K562 (cell line): ENCODE data around the gene HEMK1. TPM values are rescaled to one million over a fixed set of nuclear protein-coding genes. Genes with fewer than 3 reads are reported as not detected.
A peak's percentile ranks its signal among the peaks of the same experiment; 100 is the strongest.

Source experiments
- ATAC-seq: fragments of 200-7000 bp; cut with Tn5 transposase; 3 replicates; pipeline ENCODE4 v1.9.1; 2020; ENCODE audit warnings: moderate library complexity
- BruUV-seq: library from RNA; stranded (reverse); fragments of 400-500 nt; replicated peaks from 2 replicates; lab custom pipeline; 2021; lab: Mats Ljungman, UMichigan
- CTCF ChIA-PET: fragments of 300-600 bp; formaldehyde crosslinking; extraction: SDS; loops from one replicate; lab custom pipeline; 2021; ENCODE audit warnings: low intra/inter-chr PET ratio; lab: Yijun Ruan, JAX
- POLR2A ChIA-PET: fragments of 300-600, 350-650 bp; sonication (Branson Sonifier 250); formaldehyde crosslinking; extraction: SDS; loops from one replicate; lab custom pipeline; 2021; ENCODE audit warnings: antibody characterized with exemption, inconsistent platforms; lab: Yijun Ruan, JAX
- DNase-seq, 4 experiments: peaks; one replicate each; pipeline versions ENCODE4 v3.0.0 to v3.0.0-alpha.2; 2011 to 2018; ENCODE audit warnings: low spot score in 3 of 4, mixed read lengths in 3 of 4; ENCODE audit errors: extremely low read depth in 1 of 4
- FAIRE-seq: peaks from 2 replicates; lab custom pipeline; 2011; peaks lifted over from hg19 to GRCh38; lab: Jason Lieb, UNC
- H2AFZ ChIP-seq: 2 replicates; pipeline ENCODE4 v1.6.0; 2011; ENCODE audit warnings: low read depth, low read length, control low read depth, inconsistent platforms
- H3K27ac ChIP-seq: fragments of 200-600 bp; 3 replicates; pipeline ENCODE4 v1.8.0; 2011; ENCODE audit warnings: low read depth, mild to moderate bottlenecking, control low read depth, inconsistent platforms, low read length, moderate library complexity, mixed read lengths; ENCODE audit errors: extremely low read depth
- H3K27me3 ChIP-seq, 2 experiments: fragments of 300-600 bp in 1 of 2; 2 replicates in 1 of 2; 3 replicates in 1 of 2; pipeline versions ENCODE4 v1.6.0 to v1.8.0; 2011; ENCODE audit warnings: inconsistent platforms in 2 of 2, low read length in 2 of 2, mild to moderate bottlenecking in 1 of 2, mixed read lengths in 1 of 2, moderate library complexity in 1 of 2; ENCODE audit not compliant: control insufficient read depth in 2 of 2, insufficient read depth in 2 of 2
- H3K36me3 ChIP-seq: fragments of 300-600 bp; 3 replicates; pipeline ENCODE4 v1.8.0; 2011; ENCODE audit warnings: mild to moderate bottlenecking, low read length, inconsistent platforms; ENCODE audit not compliant: control insufficient read depth, insufficient read depth
- H3K4me1 ChIP-seq, 2 experiments: fragments of 200-600 bp in 1 of 2; replicated peaks in 1 of 2; 2 replicates in 1 of 2; 3 replicates in 1 of 2; pipeline versions ENCODE4 v1.5.1 to v1.8.0; 2011; ENCODE audit warnings: inconsistent platforms in 2 of 2, low read length in 2 of 2, mild to moderate bottlenecking in 1 of 2, mixed read lengths in 1 of 2, moderate library complexity in 1 of 2; ENCODE audit not compliant: control insufficient read depth in 2 of 2, insufficient read depth in 2 of 2
- H3K4me2 ChIP-seq: 2 replicates; pipeline ENCODE4 v1.6.1; 2011; ENCODE audit warnings: low read length, control low read depth, inconsistent platforms, mixed read lengths; ENCODE audit not compliant: insufficient read depth
- H3K4me3 ChIP-seq: fragments of 200-600 bp; sonication (generic), shearing (Covaris generic); 2 replicates; pipeline ENCODE4 v1.5.1; 2016; ENCODE audit warnings: control low read depth, inconsistent platforms
- H3K79me2 ChIP-seq: fragments of 200-600 bp; 3 replicates; pipeline ENCODE4 v1.8.0; 2011; ENCODE audit warnings: low read length, inconsistent platforms; ENCODE audit not compliant: control insufficient read depth, insufficient read depth
- H3K9ac ChIP-seq, 2 experiments: 2 replicates each; pipeline versions ENCODE4 v1.6.0 to v1.6.1; 2011; ENCODE audit warnings: low read depth in 2 of 2, low read length in 2 of 2, control low read depth in 1 of 2, inconsistent platforms in 1 of 2, mild to moderate bottlenecking in 1 of 2, mixed read lengths in 1 of 2; ENCODE audit not compliant: insufficient read depth in 1 of 2
- H3K9me1 ChIP-seq: one replicate; pipeline ENCODE4 v1.6.0; 2011; ENCODE audit warnings: inconsistent platforms, mild to moderate bottlenecking, low read length, moderate library complexity; ENCODE audit not compliant: control insufficient read depth, insufficient read depth
- H3K9me3 ChIP-seq: replicated peaks from 2 replicates; pipeline ENCODE4 v1.5.1; 2011; ENCODE audit warnings: low read depth, low read length, inconsistent platforms; ENCODE audit not compliant: control insufficient read depth, insufficient read depth
- H4K20me1 ChIP-seq: replicated peaks from 2 replicates; pipeline ENCODE4 v1.6.1; 2011; ENCODE audit warnings: low read length, inconsistent platforms, mixed read lengths; ENCODE audit not compliant: control insufficient read depth, insufficient read depth
- ADNP ChIP-seq: fragments of 200-800 bp; sonication (Bioruptor generic); IDR thresholded peaks from 2 replicates; pipeline ENCODE4 v1.6.1; 2016; ENCODE audit warnings: missing genetic modification characterization, missing compliant biosample characterization
- DMBX1 ChIP-seq: fragments of 250-450 bp; sonication (Bioruptor Pico); IDR thresholded peaks from 2 replicates; pipeline ENCODE4 v1.8.0; 2022; ENCODE audit warnings: inconsistent platforms, mild to moderate bottlenecking, moderate library complexity, borderline replicate concordance
- E2F8 ChIP-seq: fragments of 450-650 bp; IDR thresholded peaks from 2 replicates; pipeline ENCODE4 v1.7.1; 2018; ENCODE audit warnings: mild to moderate bottlenecking, low read depth; ENCODE audit not compliant: partially characterized antibody
- EZH2 ChIP-seq: IDR thresholded peaks from 2 replicates; pipeline ENCODE4 v1.6.1; 2012; ENCODE audit warnings: low read depth, mild to moderate bottlenecking, inconsistent platforms, low read length, borderline replicate concordance
- RBFOX2 ChIP-seq: fragments of 200-400 bp; formaldehyde crosslinking; IDR thresholded peaks from 2 replicates; pipeline ENCODE4 v1.6.1; 2017; ENCODE audit warnings: low read depth, mild to moderate bottlenecking, low read length, moderate library complexity
- THAP7 ChIP-seq: fragments of 250-450 bp; sonication (Bioruptor Pico); IDR thresholded peaks from 2 replicates; pipeline ENCODE4 v1.5.0; 2021
- VEZF1 ChIP-seq: fragments of 200-800 bp; sonication (Bioruptor generic); IDR thresholded peaks from 2 replicates; pipeline ENCODE4 v1.6.1; 2017; ENCODE audit warnings: missing genetic modification characterization, missing compliant biosample characterization
- ZFX ChIP-seq: sonication (generic); formaldehyde crosslinking; IDR thresholded peaks from 2 replicates; pipeline ENCODE4 v1.8.0; 2022; ENCODE audit warnings: mild to moderate bottlenecking, missing genetic modification reagents, moderate library complexity
- ZNF124 ChIP-seq: sonication (generic); formaldehyde crosslinking; IDR thresholded peaks from 2 replicates; pipeline ENCODE4 v1.8.1; 2022; ENCODE audit warnings: missing genetic modification reagents
- ZNF592 ChIP-seq: fragments of 450-650 bp; IDR thresholded peaks from 2 replicates; pipeline ENCODE4 v1.6.1; 2017; ENCODE audit warnings: antibody characterized with exemption, mild to moderate bottlenecking
- WGBS: fragments of 100-300 bp; shearing (Covaris generic); methylation state at CpG from one replicate; pipeline ENCODE4 v1.1.6; 2016; ENCODE audit warnings: low coverage, mixed read lengths; ENCODE audit not compliant: insufficient coverage; ENCODE audit errors: missing lambda C conversion rate; 5-methylcytosine and 5-hydroxymethylcytosine counted together
- in situ Hi-C: fragments of 300-500 bp; cut with MboI; formaldehyde crosslinking; loops from 4 replicates; pipeline ENCODE4 v1.15.0; 2018; ENCODE audit warnings: inconsistent platforms, mixed read lengths
- intact Hi-C: fragments of 100-400 bp; cut with micrococcal nuclease; formaldehyde crosslinking; loops from 2 replicates; pipeline ENCODE4 v1.14.2; 2022
- polyA plus RNA-seq, 8 experiments: library from polyadenylated mRNA; depleted of rRNA in 4 of 8; stranded (reverse) in 5 of 8; unstranded in 3 of 8; fragments of >200 nt; fragmentation: Nextera tagmentation in 2 of 8; fragmentation: Illumina TruSeq in 1 of 8; extraction: Ambion mirVana in 2 of 8; extraction: Trizol in 1 of 8; gene quantifications; 2 replicates each; pipeline versions ENCODE4 v1.2.1 to v1.2.3, GENCODE V29; 2011 to 2014; ENCODE audit warnings: inconsistent platforms in 1 of 8, missing spikeins in 1 of 8
- total RNA-seq, 7 experiments: library from RNA; depleted of rRNA in 6 of 7; stranded (reverse); fragments of >200 nt in 6 of 7; fragmentation: Illumina TruSeq in 2 of 7; extraction: Trizol in 2 of 7; gene quantifications; 2 replicates each; pipeline versions ENCODE4 v1.2.1 to v1.2.3, GENCODE V29; 2011 to 2021; ENCODE audit warnings: low replicate concordance in 1 of 7

Gene HEMK1
- total and polyA plus RNA-seq, 9 of the 15 experiments (the other 6 are each of a cell fraction or from before 2014, with no cell fraction given) = 2.0 to 16.8 (median 11.4) TPM

- POLR2A ChIA-PET = interaction anchor here (0.7 to 1.4 kb wide), 5 partner anchors 9 to 254 kb away, joined by 3 to 8 read pairs (median 4); partner anchors contain the start of genes CISH and ZMYND10
- Histone ChIP-seq H2AFZ (peak overlapping the region; percentile 65; the same call in 1 of the 2 replicates), H3K79me2 (peaks cover 15% of the 10 kb centered on the region), H3K27ac (peak overlapping the region; percentile 96), H3K36me3 (peaks cover 8% of the 10 kb centered on the region; the same call in 2 of the 3 replicates), H3K9me1 (no peaks in the 10 kb centered on the region), H3K27me3 (no peaks in the 10 kb centered on the region), H3K9me3 (no peaks in the 10 kb centered on the region), H3K4me3 (no peak overlapping the region), H4K20me1 (no peaks in the 10 kb centered on the region), H3K4me2 (no peak overlapping the region), H3K4me1 (peaks cover 43 to 59% of the 10 kb centered on the region in 2 experiments), H3K9ac (peak overlapping the region; percentile 74 to 89)
- in situ Hi-C loops = no loop called here
- ATAC-seq = no peak
- BruUV-seq = no TSS peak
- WGBS = 100% methylated on average over 3 of the region's 6 CpGs
- DNase-seq = no peak
- CTCF ChIA-PET = no interaction called here
- peak; percentile 65 for FAIRE-seq
- intact Hi-C loops = no loop called here
- TF ChIP-seq ADNP (tag) = no peak
- no peak for TF ChIP-seq VEZF1 (CRISPR knock-in tag)
- peak; percentile 14; the same call in 1 of the 2 replicates for TF ChIP-seq ZNF592
- TF ChIP-seq E2F8 = no peak
- TF ChIP-seq ZNF124 (CRISPR knock-in tag) = no peak
- TF ChIP-seq EZH2 = no peak
- no peak for TF ChIP-seq THAP7 (CRISPR knock-in tag)
- no peak for TF ChIP-seq ZFX (CRISPR knock-in tag)
- TF ChIP-seq RBFOX2 = peak; percentile 7; the same call in 1 of the 2 replicates
- TF ChIP-seq DMBX1 (CRISPR knock-in tag) = peak; percentile 25; the same call in 1 of the 2 replicates
Observed at GRCh38 chr3:50599115-50599715, 29.9 kb downstream of the HEMK1 start.
